Colonic mucosa (tissue), 4 donors: Measurements from ENCODE around the gene MGP. TPM values are rescaled to one million over a fixed set of nuclear protein-coding genes. Genes with fewer than 3 reads are reported as not detected.

Experiments used
- DNase-seq: peaks from one replicate; pipeline ENCODE4 v3.0.0-alpha.2; 2020
- H3K27ac ChIP-seq: fragments of 200-600 bp; one replicate; pipeline ENCODE4 v1.8.0; 2021
- H3K27me3 ChIP-seq: fragments of 200-600 bp; one replicate; pipeline ENCODE4 v1.8.0; 2021
- H3K36me3 ChIP-seq: fragments of 200-600 bp; one replicate; pipeline ENCODE4 v1.8.0; 2021
- H3K4me1 ChIP-seq: fragments of 200-600 bp; one replicate; pipeline ENCODE4 v1.8.0; 2021; ENCODE audit warnings: mild to moderate bottlenecking
- H3K4me3 ChIP-seq: fragments of 200-600 bp; one replicate; pipeline ENCODE4 v1.8.0; 2021
- H3K9ac ChIP-seq, 2 donors: one replicate each; pipeline ENCODE4 v1.7.0; 2013; ENCODE audit warnings: control low read depth in 2 of 2, low read depth in 2 of 2, low read length in 2 of 2
- H3K9me3 ChIP-seq: fragments of 200-600 bp; one replicate; pipeline ENCODE4 v1.8.0; 2021
- CTCF ChIP-seq: fragments of 200-600 bp; IDR thresholded peaks from one replicate; pipeline ENCODE4 v1.8.0; 2022; ENCODE audit warnings: antibody characterized with exemption, mild to moderate bottlenecking
- intact Hi-C: fragments of 100-400 bp; cut with DNase I; formaldehyde crosslinking; loops from one replicate; pipeline ENCODE4 v1.14.1; 2022
- total RNA-seq, 2 donors: library from RNA; stranded (reverse); fragmentation: NEBNext Ultra II Directional in 1 of 2; extraction: Animal tissue kit (Norgen Biotek cat#: 25700) in 1 of 2; gene quantifications; one replicate each; pipeline ENCODE4 v1.2.1, GENCODE V29; 2021
- donor health status: healthy.
- donor health status: DM: no; HTN: no; CAD: no.
- donor health status: DM: no; HTN: no; CAD: no.

Gene MGP
- total RNA-seq, 2 donors from 2014 or later: 37.6 to 180 TPM

GRCh38 chr12:14844401-14844800, 41.3 kb downstream of the MGP start:
- TF ChIP-seq CTCF: no peak
- intact Hi-C loops: loop anchor here (2.0 to 10.0 kb wide), 3 partner anchors 34 to 428 kb away; no protein-coding TSS in a partner anchor
- Histone ChIP-seq H3K9me3 (no peaks in the 10 kb centered on the region), H3K27ac (no peak overlapping the region), H3K27me3 (no peaks in the 10 kb centered on the region), H3K9ac (no peak overlapping the region), H3K4me1 (no peaks in the 10 kb centered on the region), H3K4me3 (no peak overlapping the region), H3K36me3 (no peaks in the 10 kb centered on the region)
- DNase-seq: no peak

GRCh38 chr12:14843425-14843887, 42.2 kb downstream of the MGP start, which contains the start of gene ART4:
ART4 (minus strand) TSS chr12:14843526; CDS start chr12:14843113, 413 bp downstream.
- no peaks in the 10 kb centered on the region for H3K9me3 ChIP-seq
- no peak within 1 kb of the TSS for H3K9ac ChIP-seq
- no peaks in the 10 kb centered on the region for H3K36me3 ChIP-seq
- no peak within 1 kb of the TSS for H3K4me3 ChIP-seq
- no peak for TF ChIP-seq CTCF
- DNase-seq: no peak
- H3K27ac ChIP-seq: no peak within 1 kb of the TSS
- H3K4me1 ChIP-seq: no peaks in the 10 kb centered on the region
- no peaks in the 10 kb centered on the region for H3K27me3 ChIP-seq
- intact Hi-C loops: loop anchor here (5.0 to 10.0 kb wide), 2 partner anchors 119 to 429 kb away; no protein-coding TSS in a partner anchor

GRCh38 chr12:14842315-14842714, 43.3 kb downstream of the MGP start:
- Histone ChIP-seq H3K27ac (no peak overlapping the region), H3K4me3 (no peak overlapping the region), H3K27me3 (no peaks in the 10 kb centered on the region), H3K9me3 (no peaks in the 10 kb centered on the region), H3K9ac (no peak overlapping the region), H3K36me3 (no peaks in the 10 kb centered on the region), H3K4me1 (no peaks in the 10 kb centered on the region)
- DNase-seq: no peak
- intact Hi-C loops: loop anchor here (5.0 to 10.0 kb wide), 2 partner anchors 118 to 430 kb away; no protein-coding TSS in a partner anchor
- TF ChIP-seq CTCF: no peak

GRCh38 chr12:14841761-14842160, 43.9 kb downstream of the MGP start:
- Histone ChIP-seq H3K27ac (no peak overlapping the region), H3K36me3 (no peaks in the 10 kb centered on the region), H3K9me3 (no peaks in the 10 kb centered on the region), H3K4me3 (no peak overlapping the region), H3K27me3 (no peaks in the 10 kb centered on the region), H3K4me1 (no peaks in the 10 kb centered on the region), H3K9ac (no peak overlapping the region)
- intact Hi-C loops: loop anchor here (5.0 to 10.0 kb wide), 2 partner anchors 117 to 431 kb away; no protein-coding TSS in a partner anchor
- no peak for TF ChIP-seq CTCF
- no peak for DNase-seq

GRCh38 chr12:14840616-14841015, 45.0 kb downstream of the MGP start:
- no peak for TF ChIP-seq CTCF
- Histone ChIP-seq H3K4me3 (no peak overlapping the region), H3K27ac (no peak overlapping the region), H3K9ac (no peak overlapping the region), H3K9me3 (no peaks in the 10 kb centered on the region), H3K36me3 (no peaks in the 10 kb centered on the region), H3K4me1 (no peaks in the 10 kb centered on the region), H3K27me3 (no peaks in the 10 kb centered on the region)
- no peak for DNase-seq
- intact Hi-C loops: loop anchor here (5.0 to 10.0 kb wide), 2 partner anchors 116 to 432 kb away; no protein-coding TSS in a partner anchor
